Mucosa of gallbladder (tissue), 1 donor: ENCODE results near the gene GOLGA3. TPM values are rescaled to one million over a fixed set of nuclear protein-coding genes. Genes with fewer than 3 reads are reported as not detected.

Experiments
- DNase-seq: peaks from one replicate; pipeline ENCODE4 v3.0.0-alpha.2; 2020; ENCODE audit warnings: low spot score
- total RNA-seq: library from RNA; stranded (reverse); gene quantifications from one replicate; pipeline ENCODE4 v1.2.1, GENCODE V29; 2021
- donor health status: DM: no; HTN: no; CAD: no.

Gene GOLGA3
- total RNA-seq, 1 donor from 2014 or later: 72.2 TPM

DNA sequence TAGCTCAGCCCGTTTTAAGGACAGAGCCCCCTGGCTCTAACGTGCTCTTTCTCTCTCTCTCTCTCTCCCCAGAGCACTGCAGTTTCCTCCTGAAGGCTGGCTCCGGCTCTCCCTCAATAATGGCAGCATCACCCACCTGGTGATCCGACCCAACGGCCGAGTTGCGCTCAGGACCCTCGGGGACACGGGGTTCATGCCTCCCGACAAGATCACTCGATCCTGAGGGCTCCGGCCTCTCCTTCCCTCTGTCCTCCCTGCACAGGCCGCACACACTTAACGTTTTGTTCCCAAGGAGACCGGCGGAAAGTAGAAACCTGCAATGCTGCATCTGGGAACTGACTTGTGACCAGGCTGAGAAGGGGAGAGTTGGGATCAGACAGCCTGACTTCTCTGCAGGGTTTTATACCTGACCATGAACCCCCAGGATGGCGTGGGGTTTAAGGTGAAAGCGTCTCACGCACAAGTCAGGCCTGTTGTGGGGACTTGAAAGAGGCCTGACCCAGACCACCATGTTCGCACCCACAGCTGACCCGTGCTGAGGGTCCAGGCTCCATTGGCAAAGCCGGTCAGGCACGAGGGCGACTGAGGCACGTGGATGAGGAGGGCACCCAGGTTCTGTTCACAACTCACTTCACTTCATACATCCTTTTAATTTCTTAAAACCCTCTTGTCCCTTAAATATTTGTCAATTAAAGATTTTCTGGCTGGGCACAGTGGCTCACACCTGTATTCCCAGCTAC, 107.9 kb downstream of the GOLGA3 start:
- DNase-seq: no peak

DNA sequence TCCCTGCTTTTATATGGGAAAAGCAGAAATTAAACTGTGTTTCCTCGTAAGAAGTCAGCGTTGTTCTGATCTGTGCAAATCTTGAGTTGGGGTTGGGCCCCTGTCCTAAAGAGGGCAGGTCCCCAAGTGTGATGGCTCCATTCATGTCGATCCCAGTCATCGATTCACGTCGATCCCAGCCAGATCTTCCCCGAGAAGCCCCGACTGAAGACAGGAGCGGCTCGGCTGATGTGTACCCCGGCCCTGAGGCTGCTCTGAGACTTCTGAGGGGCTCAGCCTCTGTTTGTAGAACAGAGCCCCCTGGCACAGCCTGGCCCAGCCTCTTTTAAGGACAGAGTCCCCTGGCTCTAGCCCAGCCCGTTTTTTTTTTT, 108.7 kb downstream of the GOLGA3 start:
- no peak for DNase-seq

DNA sequence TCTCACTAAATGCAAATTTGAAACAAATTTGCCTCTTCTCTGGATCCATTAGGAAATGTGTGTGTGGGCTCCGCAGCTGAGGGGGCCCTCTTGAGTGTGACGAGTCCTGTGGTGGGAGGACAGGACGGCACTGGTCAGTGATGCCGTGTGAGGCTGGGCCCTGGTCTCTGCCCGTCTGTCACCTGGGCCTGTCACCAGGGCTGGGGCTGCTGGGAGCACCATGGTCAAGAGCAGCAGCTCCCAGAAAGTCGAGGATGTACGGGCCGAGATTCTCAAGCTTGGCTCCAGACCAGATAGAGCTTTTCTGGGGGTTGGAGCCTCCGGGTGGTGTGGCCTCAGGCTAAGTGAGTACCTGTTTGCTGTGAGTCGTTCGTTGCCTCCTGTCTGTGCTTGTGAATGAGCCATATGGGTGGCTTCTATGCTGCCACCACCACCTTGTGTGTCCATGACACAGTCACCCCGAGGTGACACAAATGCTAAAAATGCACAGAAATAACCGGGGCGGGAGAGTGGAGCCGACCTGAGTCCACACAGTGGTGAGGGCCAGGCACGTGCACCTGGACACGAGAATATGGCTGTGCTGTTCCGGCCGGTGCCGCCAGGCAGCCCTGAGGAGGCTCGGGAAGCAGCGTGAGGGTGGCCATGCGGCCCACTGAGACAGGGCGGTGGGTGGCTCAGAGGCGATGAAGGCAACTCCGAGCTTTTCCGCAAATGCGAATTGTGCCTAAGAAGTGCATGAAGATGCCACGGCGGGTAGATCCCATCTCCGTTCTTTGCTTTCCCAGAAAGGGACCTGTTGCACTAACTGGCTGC, 109.3 kb downstream of the GOLGA3 start:
- DNase-seq: no peak

Other genes with a start within 250 kb of the GOLGA3 start
- not detected for gene LRCOL1, start 218.3 kb downstream of the GOLGA3 start, total RNA-seq
- not detected for gene P2RX2, start 210.1 kb downstream of the GOLGA3 start, total RNA-seq
- gene POLE, start 141.5 kb downstream of the GOLGA3 start, total RNA-seq: 40.4 TPM
- gene PXMP2, start 141.3 kb downstream of the GOLGA3 start, total RNA-seq: 89.8 TPM
- gene PGAM5, start 118.0 kb downstream of the GOLGA3 start, total RNA-seq: 31.3 TPM
- 40.3 TPM for gene ANKLE2, start 67.0 kb downstream of the GOLGA3 start, total RNA-seq
- gene CHFR, start 58.7 kb upstream of the GOLGA3 start, total RNA-seq: 35.2 TPM
- 17.7 TPM for gene ZNF605, start 127.4 kb upstream of the GOLGA3 start, total RNA-seq
- gene ZNF26, start 157.5 kb upstream of the GOLGA3 start, total RNA-seq: 14.3 TPM
- 31.4 TPM for gene ZNF84, start 208.6 kb upstream of the GOLGA3 start, total RNA-seq